Measurements from ENCODE around the gene CATSPERE.
A peak's percentile ranks its signal among the peaks of the same experiment; 100 is the strongest.

CATSPERE gene, protein sequence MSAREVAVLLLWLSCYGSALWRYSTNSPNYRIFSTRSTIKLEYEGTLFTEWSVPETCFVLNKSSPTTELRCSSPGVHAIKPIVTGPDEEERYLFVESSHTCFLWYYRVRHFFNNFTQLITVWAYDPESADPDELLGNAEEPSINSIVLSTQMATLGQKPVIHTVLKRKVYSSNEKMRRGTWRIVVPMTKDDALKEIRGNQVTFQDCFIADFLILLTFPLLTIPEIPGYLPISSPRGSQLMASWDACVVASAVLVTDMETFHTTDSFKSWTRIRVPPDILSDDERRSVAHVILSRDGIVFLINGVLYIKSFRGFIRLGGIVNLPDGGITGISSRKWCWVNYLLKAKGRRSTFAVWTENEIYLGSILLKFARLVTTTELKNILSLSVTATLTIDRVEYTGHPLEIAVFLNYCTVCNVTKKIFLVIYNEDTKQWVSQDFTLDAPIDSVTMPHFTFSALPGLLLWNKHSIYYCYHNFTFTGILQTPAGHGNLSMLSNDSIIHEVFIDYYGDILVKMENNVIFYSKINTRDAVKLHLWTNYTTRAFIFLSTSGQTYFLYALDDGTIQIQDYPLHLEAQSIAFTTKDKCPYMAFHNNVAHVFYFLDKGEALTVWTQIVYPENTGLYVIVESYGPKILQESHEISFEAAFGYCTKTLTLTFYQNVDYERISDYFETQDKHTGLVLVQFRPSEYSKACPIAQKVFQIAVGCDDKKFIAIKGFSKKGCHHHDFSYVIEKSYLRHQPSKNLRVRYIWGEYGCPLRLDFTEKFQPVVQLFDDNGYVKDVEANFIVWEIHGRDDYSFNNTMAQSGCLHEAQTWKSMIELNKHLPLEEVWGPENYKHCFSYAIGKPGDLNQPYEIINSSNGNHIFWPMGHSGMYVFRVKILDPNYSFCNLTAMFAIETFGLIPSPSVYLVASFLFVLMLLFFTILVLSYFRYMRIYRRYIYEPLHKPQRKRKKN

GRCh38 chr1:244461245-244462071, at the start of gene CATSPERE:
CATSPERE (plus strand) TSS chr1:244461273; CDS start chr1:244461430, 157 bp downstream.
- intact Hi-C loops (cut with DNase I), result no loop called here
- peak; percentile 53 to 90 (median 81) for DNase-seq

GRCh38 chr1:244412176-244412575, 48.9 kb upstream of the CATSPERE start:
- peak in 3 of 42 donors; percentile 21 to 49 (median 21) for DNase-seq
- intact Hi-C loops (cut with DNase I), result no loop called here

DNA sequence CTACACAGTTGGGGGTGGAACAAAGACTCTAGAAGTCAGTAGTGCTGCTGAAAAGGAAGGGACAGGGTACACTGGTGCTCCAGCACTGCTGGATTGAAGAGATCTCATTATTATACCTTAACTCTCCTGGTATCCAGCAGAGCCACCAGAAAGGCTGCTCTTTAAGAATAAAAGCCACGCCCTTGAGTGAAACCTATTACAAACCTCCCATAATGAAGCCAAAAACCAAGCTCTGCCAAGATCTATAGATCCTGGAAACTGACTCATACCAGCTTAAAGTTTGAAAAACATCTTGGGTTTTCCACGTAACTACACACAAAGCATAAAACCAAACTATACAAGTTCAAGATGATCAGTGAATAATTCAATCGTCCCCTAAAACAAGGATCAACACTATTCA, 47.3 kb upstream of the CATSPERE start:
- DNase-seq, result no peak
- intact Hi-C loops (cut with DNase I), result no loop called here

- intact Hi-C loops (cut with DNase I), result no loop called here
- DNase-seq, result no peak
These were observed 46.5 kb upstream of the CATSPERE start for GRCh38 chr1:244414543-244414942.

DNA sequence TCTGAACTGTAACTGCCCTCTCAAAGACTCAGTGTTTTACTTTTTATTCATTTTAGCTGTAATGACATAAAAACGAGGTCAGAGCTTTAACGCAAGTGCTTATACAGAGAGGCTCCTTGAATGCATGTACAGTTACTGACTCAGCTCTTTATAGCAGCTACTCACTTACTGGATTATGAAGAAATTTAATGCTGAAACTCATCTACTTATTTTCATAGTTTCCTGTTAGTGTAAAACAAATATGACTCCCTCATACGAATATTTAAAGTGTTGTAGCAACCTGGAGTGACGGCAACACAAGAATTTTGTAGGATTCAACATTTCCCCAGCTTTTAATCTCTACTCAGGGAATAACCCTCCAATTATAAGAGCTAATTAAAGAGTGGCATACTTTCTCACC, 42.0 kb upstream of the CATSPERE start:
- no peak for DNase-seq
- intact Hi-C loops (cut with DNase I), result no loop called here

DNA sequence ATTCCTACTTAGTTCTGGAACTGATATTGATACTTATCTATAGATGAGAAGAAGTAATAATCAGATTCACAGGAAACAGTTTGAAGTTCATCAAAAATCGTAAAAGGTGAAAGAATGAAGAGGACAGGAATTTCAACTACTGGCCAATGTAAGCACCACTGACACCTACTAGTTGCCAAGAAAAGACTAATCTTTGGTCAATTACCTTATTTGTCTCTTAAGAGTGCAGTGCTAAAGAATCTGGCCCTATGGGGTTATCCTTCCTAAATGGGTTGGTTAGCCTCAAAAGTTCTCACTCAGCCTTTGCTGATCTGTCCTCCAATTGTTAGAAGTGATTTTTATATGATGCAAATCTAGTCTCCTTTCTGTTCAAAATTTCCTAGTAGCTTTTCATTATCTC, 38.9 kb upstream of the CATSPERE start:
- intact Hi-C loops (cut with DNase I), result no loop called here
- no peak for DNase-seq

- DNase-seq, result no peak
- intact Hi-C loops (cut with DNase I), result no loop called here
These were observed 36.3 kb upstream of the CATSPERE start for GRCh38 chr1:244424649-244425334.

DNA sequence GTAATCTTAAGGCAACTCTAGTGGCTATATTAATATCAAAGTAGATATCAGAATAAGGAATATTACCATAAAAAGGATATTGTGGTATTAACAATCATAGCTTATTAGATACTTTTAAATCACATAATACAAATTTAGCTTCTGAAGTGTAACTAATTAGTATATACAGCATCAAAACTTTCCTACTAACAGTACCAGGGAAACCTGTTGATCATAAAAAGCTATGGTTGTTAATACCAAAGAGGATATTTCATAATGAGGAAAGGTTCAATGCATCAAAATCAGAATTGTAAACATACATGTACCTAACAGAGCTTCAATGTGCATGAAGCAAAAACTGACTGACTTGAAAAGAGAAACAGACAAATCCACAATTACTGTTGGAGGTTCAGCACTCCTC, 33.4 kb upstream of the CATSPERE start:
- DNase-seq, result no peak
- intact Hi-C loops (cut with DNase I), result no loop called here

GRCh38 chr1:244429818-244430217, 31.3 kb upstream of the CATSPERE start:
- intact Hi-C loops (cut with DNase I), result no loop called here
- DNase-seq, result no peak

- intact Hi-C loops (cut with DNase I), result no loop called here
- DNase-seq, result no peak
These were observed 29.9 kb upstream of the CATSPERE start for GRCh38 chr1:244431166-244431565.

GRCh38 chr1:244435562-244436205, 25.4 kb upstream of the CATSPERE start:
- DNase-seq, result peak in 2 of 42 donors; percentile 13 to 25
- intact Hi-C loops (cut with DNase I), result no loop called here

- intact Hi-C loops (cut with DNase I), result no loop called here
- no peak for DNase-seq
These were observed 24.6 kb upstream of the CATSPERE start for GRCh38 chr1:244436336-244437085.

- intact Hi-C loops (cut with DNase I), result no loop called here
These were observed 24.0 kb upstream of the CATSPERE start for GRCh38 chr1:244437086-244437468.

GRCh38 chr1:244439391-244440032, 21.6 kb upstream of the CATSPERE start:
- DNase-seq, result no peak
- intact Hi-C loops (cut with DNase I), result no loop called here

More at GRCh38 chr1:244437086-244437468, 24.0 kb upstream of the CATSPERE start:
- no peak for DNase-seq

- intact Hi-C loops (cut with DNase I), result no loop called here
- DNase-seq, result no peak
These were observed 18.2 kb upstream of the CATSPERE start for GRCh38 chr1:244442850-244443249.

DNA sequence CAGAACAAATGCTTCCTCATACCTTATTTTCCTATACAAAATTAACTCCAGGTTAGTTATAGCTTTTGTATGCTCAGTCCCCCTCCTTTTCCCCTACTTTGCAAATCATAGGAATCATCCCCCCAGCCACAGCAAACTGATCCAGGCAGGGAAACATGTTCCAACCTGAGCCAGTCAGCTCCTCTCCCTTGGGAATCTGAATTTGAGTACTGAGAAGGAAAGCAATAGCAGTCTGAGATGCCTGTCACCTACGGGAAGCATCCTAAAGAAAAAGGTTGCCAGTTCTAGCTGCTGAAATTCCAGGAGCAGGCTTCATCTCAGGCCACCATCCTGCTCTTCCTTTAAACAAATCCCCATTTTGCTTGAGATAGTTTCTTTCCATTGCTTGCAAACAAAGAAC, 16.2 kb upstream of the CATSPERE start:
- no peak for DNase-seq
- intact Hi-C loops (cut with DNase I), result no loop called here
